IMR-90 (cell line): ENCODE data around the gene HOTAIR. TPM values are rescaled to one million over a fixed set of nuclear protein-coding genes. Genes with fewer than 3 reads are reported as not detected.

ENCODE experiments used
- ATAC-seq: fragments of 200-7000 bp; cut with Tn5 transposase; 2 replicates; pipeline ENCODE4 v1.9.1; 2020; ENCODE audit warnings: low read depth, mild to moderate bottlenecking, moderate library complexity
- BruUV-seq: library from RNA; stranded (reverse); fragments of 400-500 nt; replicated peaks from 2 replicates; lab custom pipeline; 2021; lab: Mats Ljungman, UMichigan
- CTCF ChIA-PET: fragments of 300-600 bp; formaldehyde crosslinking; extraction: SDS; loops from one replicate; lab custom pipeline; 2021; ENCODE audit warnings: antibody characterized with exemption; lab: Yijun Ruan, JAX
- POLR2A ChIA-PET: fragments of 300-600 bp; sonication (Branson Sonifier 250); formaldehyde crosslinking; loops from one replicate; lab custom pipeline; 2022; ENCODE audit warnings: antibody characterized with exemption; ENCODE audit not compliant: unreplicated experiment; lab: Charles Lee
- DNase-seq: peaks from one replicate; pipeline ENCODE4 v3.0.0; 2013
- H2AFZ ChIP-seq: replicated peaks from 2 replicates; pipeline ENCODE3; 2013; ENCODE audit warnings: low read length, mild to moderate bottlenecking; ENCODE audit not compliant: poor library complexity
- H2AK5ac ChIP-seq: 2 replicates; pipeline ENCODE4 v1.6.1; 2013; ENCODE audit warnings: low read depth, low read length, inconsistent platforms
- H2AK9ac ChIP-seq: replicated peaks from 2 replicates; pipeline ENCODE3; 2013; ENCODE audit warnings: mild to moderate bottlenecking, low read depth, low read length, moderate library complexity; ENCODE audit not compliant: poor library complexity
- H2BK120ac ChIP-seq: 2 replicates; pipeline ENCODE4 v1.6.1; 2013; ENCODE audit warnings: low read depth, low read length, inconsistent platforms
- H2BK15ac ChIP-seq: 3 replicates; pipeline ENCODE4 v1.6.1; 2013; ENCODE audit warnings: low read depth, low read length, inconsistent platforms
- H2BK20ac ChIP-seq: 2 replicates; pipeline ENCODE4 v1.6.1; 2013; ENCODE audit warnings: low read depth, mild to moderate bottlenecking, inconsistent platforms, low read length, moderate library complexity
- H2BK5ac ChIP-seq: 2 replicates; pipeline ENCODE4 v1.6.1; 2013; ENCODE audit warnings: mild to moderate bottlenecking, low read depth, low read length, inconsistent platforms; ENCODE audit not compliant: poor library complexity, severe bottlenecking
- H3K14ac ChIP-seq: replicated peaks from 2 replicates; pipeline ENCODE4 v1.6.1; 2013; ENCODE audit warnings: low read depth, low read length, inconsistent platforms
- H3K18ac ChIP-seq: 2 replicates; pipeline ENCODE4 v1.6.1; 2013; ENCODE audit warnings: low read depth, low read length, control low read depth
- H3K23ac ChIP-seq: 2 replicates; pipeline ENCODE4 v1.6.1; 2013; ENCODE audit warnings: low read depth, low read length, inconsistent platforms
- H3K27ac ChIP-seq: 2 replicates; pipeline ENCODE4 v1.5.1; 2013; ENCODE audit warnings: mild to moderate bottlenecking, control low read depth, low read length; ENCODE audit not compliant: insufficient read depth
- H3K27me3 ChIP-seq: 2 replicates; pipeline ENCODE4 v1.6.1; 2013; ENCODE audit warnings: low read length; ENCODE audit not compliant: control insufficient read depth, insufficient read depth
- H3K36me3 ChIP-seq: 2 replicates; pipeline ENCODE4 v1.6.1; 2013; ENCODE audit warnings: low read length, mixed read lengths; ENCODE audit not compliant: control insufficient read depth, insufficient read depth
- H3K4ac ChIP-seq: 2 replicates; pipeline ENCODE4 v1.6.1; 2013; ENCODE audit warnings: low read depth, low read length, inconsistent platforms
- H3K4me1 ChIP-seq: 2 replicates; pipeline ENCODE4 v1.6.1; 2013; ENCODE audit warnings: low read length, mixed read lengths; ENCODE audit not compliant: control insufficient read depth, insufficient read depth
- H3K4me2 ChIP-seq: 2 replicates; pipeline ENCODE4 v1.6.1; 2013; ENCODE audit warnings: low read depth, mild to moderate bottlenecking, control low read depth, low read length, moderate library complexity
- H3K4me3 ChIP-seq: 2 replicates; pipeline ENCODE4 v1.5.1; 2013; ENCODE audit warnings: low read depth, mild to moderate bottlenecking, control low read depth, low read length, moderate library complexity; ENCODE audit not compliant: insufficient read depth
- H3K56ac ChIP-seq: 2 replicates; pipeline ENCODE4 v1.6.1; 2013; ENCODE audit warnings: low read length, inconsistent platforms; ENCODE audit not compliant: insufficient read depth; ENCODE audit errors: extremely low read depth
- H3K79me1 ChIP-seq, 2 experiments: 2 replicates each; pipeline ENCODE4 v1.6.1; 2013; ENCODE audit warnings: low read length in 2 of 2, inconsistent platforms in 1 of 2, low read depth in 1 of 2
- H3K9ac ChIP-seq: 2 replicates; pipeline ENCODE4 v1.6.1; 2013; ENCODE audit warnings: low read depth, low read length, control low read depth
- H3K9me1 ChIP-seq: 2 replicates; pipeline ENCODE4 v1.6.1; 2013; ENCODE audit warnings: low read length, inconsistent platforms; ENCODE audit not compliant: insufficient read depth
- H3K9me3 ChIP-seq: 2 replicates; pipeline ENCODE4 v1.6.1; 2013; ENCODE audit warnings: low read length; ENCODE audit not compliant: control insufficient read depth, insufficient read depth
- H4K20me1 ChIP-seq: 2 replicates; pipeline ENCODE4 v1.6.1; 2013; ENCODE audit warnings: low read length, inconsistent platforms; ENCODE audit not compliant: insufficient read depth
- H4K5ac ChIP-seq: 2 replicates; pipeline ENCODE4 v1.6.1; 2013; ENCODE audit warnings: mild to moderate bottlenecking, low read depth, low read length, control low read depth
- H4K8ac ChIP-seq, 2 experiments: 2 replicates each; pipeline ENCODE4 v1.6.1; 2013; ENCODE audit warnings: low read depth in 2 of 2, low read length in 2 of 2, control low read depth in 1 of 2, inconsistent platforms in 1 of 2
- H4K91ac ChIP-seq: 2 replicates; pipeline ENCODE4 v1.6.1; 2013; ENCODE audit warnings: low read depth, low read length, inconsistent platforms; ENCODE audit not compliant: insufficient read depth
- BHLHE40 ChIP-seq: fragments of 150-350 bp; IDR thresholded peaks from 2 replicates; pipeline ENCODE4 v1.6.1; 2016; ENCODE audit warnings: mild to moderate bottlenecking, low read depth, low read length
- CEBPB ChIP-seq: IDR thresholded peaks from 2 replicates; pipeline ENCODE4 v1.6.1; 2012; ENCODE audit warnings: low read depth, low read length, improper control_type of control experiment
- ELK1 ChIP-seq: fragments of 150-350 bp; IDR thresholded peaks from 2 replicates; pipeline ENCODE4 v1.6.1; 2016; ENCODE audit warnings: low read depth, mild to moderate bottlenecking, low read length, moderate library complexity, borderline replicate concordance
- FOS ChIP-seq: fragments of 150-350 bp; IDR thresholded peaks from 2 replicates; pipeline ENCODE4 v1.6.1; 2016; ENCODE audit warnings: low read depth, low read length
- MAFK ChIP-seq: IDR thresholded peaks from 2 replicates; pipeline ENCODE4 v1.6.1; 2012; ENCODE audit warnings: low read depth, low read length, improper control_type of control experiment
- MAZ ChIP-seq: IDR thresholded peaks from 2 replicates; pipeline ENCODE4 v1.6.1; 2012; ENCODE audit warnings: low read depth, mild to moderate bottlenecking, low read length, improper control_type of control experiment, moderate library complexity, borderline replicate concordance
- MXI1 ChIP-seq: IDR thresholded peaks from 2 replicates; pipeline ENCODE4 v1.6.1; 2012; ENCODE audit warnings: low read depth, mild to moderate bottlenecking, low read length, moderate library complexity, borderline replicate concordance
- NFE2L2 ChIP-seq: fragments of 150-350 bp; IDR thresholded peaks from 2 replicates; pipeline ENCODE4 v1.6.1; 2016; ENCODE audit warnings: low read depth, mild to moderate bottlenecking, low read length
- POLR2A ChIP-seq: IDR thresholded peaks from 2 replicates; pipeline ENCODE4 v1.6.1; 2012; ENCODE audit warnings: mild to moderate bottlenecking, low read depth, low read length
- RAD21 ChIP-seq: IDR thresholded peaks from 2 replicates; pipeline ENCODE4 v1.6.1; 2012; ENCODE audit warnings: low read length, improper control_type of control experiment
- RCOR1 ChIP-seq: IDR thresholded peaks from 2 replicates; pipeline ENCODE4 v1.6.1; 2012; ENCODE audit warnings: mild to moderate bottlenecking, low read length, improper control_type of control experiment; ENCODE audit not compliant: insufficient replicate concordance
- RFX5 ChIP-seq: IDR thresholded peaks from 2 replicates; pipeline ENCODE4 v1.8.0; 2012; ENCODE audit warnings: low read depth, mild to moderate bottlenecking, low read length, moderate library complexity
- SMC3 ChIP-seq: fragments of 150-350 bp; IDR thresholded peaks from 2 replicates; pipeline ENCODE4 v1.6.1; 2016; ENCODE audit warnings: low read depth, mild to moderate bottlenecking, antibody characterized with exemption, low read length, moderate library complexity
- WGBS, 2 experiments: methylation state at CpG; one replicate each; pipeline versions ENCODE4 v1.1.5 to v1.1.7; 2013; ENCODE audit warnings: missing lambda C conversion rate in 2 of 2; ENCODE audit not compliant: insufficient read length in 1 of 2; ENCODE audit errors: extremely low coverage in 2 of 2; 5-methylcytosine and 5-hydroxymethylcytosine counted together
- dilution Hi-C: fragments of 300-500 bp; cut with HindIII; formaldehyde crosslinking; loops from one replicate; pipeline ENCODE4 v1.14.3; 2018; ENCODE audit warnings: low sequenced_read_pairs; ENCODE audit not compliant: unreplicated experiment
- in situ Hi-C: fragments of 300-500 bp; cut with MboI; formaldehyde crosslinking; loops from 3 replicates; pipeline ENCODE4 v1.14.3; 2019; ENCODE audit warnings: low sequenced_read_pairs, inconsistent platforms, mixed read lengths
- intact Hi-C: fragments of 100-400 bp; cut with micrococcal nuclease; formaldehyde crosslinking; loops from 2 replicates; pipeline ENCODE4 v1.10.0; 2022
- polyA plus RNA-seq, 3 experiments: library from polyadenylated mRNA; depleted of rRNA; stranded (reverse); fragments of >200 nt; gene quantifications; 2 replicates each; pipeline ENCODE4 v1.2.3, GENCODE V29; 2012; ENCODE audit warnings: low replicate concordance in 1 of 3
- total RNA-seq: library from RNA; depleted of rRNA; stranded (reverse); fragments of >200 nt; gene quantifications from 2 replicates; pipeline ENCODE4 v1.2.3, GENCODE V29; 2012
- TF ChIP-seq, protein P1 (sequence below): fragments of 150-350 bp; IDR thresholded peaks from 2 replicates; pipeline ENCODE4 v1.6.1; 2017; ENCODE audit warnings: mild to moderate bottlenecking, antibody characterized with exemption, low read length, low read depth
- TF ChIP-seq, protein P2 (sequence below): conservative IDR thresholded peaks from 2 replicates; pipeline ENCODE4 v1.5.1; 2012; ENCODE audit warnings: mild to moderate bottlenecking, low read depth, low read length, improper control_type of control experiment

Gene HOTAIR
- total and polyA plus RNA-seq, 2 of the 4 experiments (the other 2 are of a cell fraction), result not detected

DNA sequence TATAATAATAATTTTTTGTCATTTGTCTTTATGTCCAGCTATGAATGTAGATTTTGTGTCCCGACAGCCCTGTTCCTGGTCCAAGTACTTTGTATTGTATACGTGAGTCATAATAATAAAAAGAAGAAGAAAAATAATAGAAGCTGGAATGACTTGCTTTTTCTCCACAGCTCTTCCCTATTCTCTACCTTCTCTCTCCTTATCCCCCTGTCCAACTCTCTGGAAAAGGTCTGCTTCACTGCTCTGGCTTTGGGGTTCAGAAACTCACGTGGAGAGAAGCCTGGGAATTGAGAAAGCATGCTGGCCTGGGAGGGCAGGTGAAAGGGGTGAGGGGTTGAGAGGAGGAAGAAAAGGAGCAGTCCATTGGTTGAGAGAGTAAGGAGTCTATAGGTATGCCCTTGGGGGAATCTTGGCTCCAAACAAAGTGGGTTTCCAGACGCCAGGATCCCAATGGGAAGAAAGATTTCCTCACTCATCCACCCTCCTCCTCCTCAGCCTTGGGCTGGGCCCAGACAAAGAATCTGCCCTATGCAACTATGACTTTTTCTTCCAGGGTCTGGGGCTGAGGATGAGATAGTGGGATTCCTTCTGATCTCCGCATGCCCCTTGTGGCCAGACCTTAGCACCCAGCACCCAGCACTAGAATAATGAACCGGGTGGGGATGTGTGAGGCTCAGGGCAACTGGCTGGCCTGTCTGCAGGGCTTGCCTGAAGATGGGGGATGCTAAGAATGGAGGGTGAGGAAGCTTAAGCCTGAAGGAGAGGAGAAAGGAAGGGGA lies 38.1 kb upstream of the HOTAIR start:
- no CpG with 5 or more reads among the region's 6 CpGs for WGBS, 2 experiments
- peaks cover 4% of the 10 kb centered on the region for H3K9me3 ChIP-seq
- H2BK20ac ChIP-seq, result no peak overlapping the region
- DNase-seq, result no peak
- H4K20me1 ChIP-seq, result no peaks in the 10 kb centered on the region
- H3K14ac ChIP-seq, result no peak overlapping the region
- no TSS peak for BruUV-seq
- no peak overlapping the region for H2BK15ac ChIP-seq
- no peak overlapping the region for H3K4ac ChIP-seq
- H3K4me3 ChIP-seq, result no peak overlapping the region
- POLR2A ChIA-PET, result no interaction called here
- H3K23ac ChIP-seq, result no peak overlapping the region
- no peak overlapping the region for H3K9ac ChIP-seq
- in situ Hi-C loops (no loop called here), intact Hi-C loops (no loop called here), dilution Hi-C loops (no loop called here)
- no peaks in the 10 kb centered on the region for H3K79me1 ChIP-seq
- H3K18ac ChIP-seq, result no peak overlapping the region
- no peak overlapping the region for H4K5ac ChIP-seq
- no peak for TF ChIP-seq SMC3
- TF ChIP-seq, protein P1, sequence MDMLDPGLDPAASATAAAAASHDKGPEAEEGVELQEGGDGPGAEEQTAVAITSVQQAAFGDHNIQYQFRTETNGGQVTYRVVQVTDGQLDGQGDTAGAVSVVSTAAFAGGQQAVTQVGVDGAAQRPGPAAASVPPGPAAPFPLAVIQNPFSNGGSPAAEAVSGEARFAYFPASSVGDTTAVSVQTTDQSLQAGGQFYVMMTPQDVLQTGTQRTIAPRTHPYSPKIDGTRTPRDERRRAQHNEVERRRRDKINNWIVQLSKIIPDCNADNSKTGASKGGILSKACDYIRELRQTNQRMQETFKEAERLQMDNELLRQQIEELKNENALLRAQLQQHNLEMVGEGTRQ, result no peak
- no peak for TF ChIP-seq RAD21
- TF ChIP-seq, protein P2, sequence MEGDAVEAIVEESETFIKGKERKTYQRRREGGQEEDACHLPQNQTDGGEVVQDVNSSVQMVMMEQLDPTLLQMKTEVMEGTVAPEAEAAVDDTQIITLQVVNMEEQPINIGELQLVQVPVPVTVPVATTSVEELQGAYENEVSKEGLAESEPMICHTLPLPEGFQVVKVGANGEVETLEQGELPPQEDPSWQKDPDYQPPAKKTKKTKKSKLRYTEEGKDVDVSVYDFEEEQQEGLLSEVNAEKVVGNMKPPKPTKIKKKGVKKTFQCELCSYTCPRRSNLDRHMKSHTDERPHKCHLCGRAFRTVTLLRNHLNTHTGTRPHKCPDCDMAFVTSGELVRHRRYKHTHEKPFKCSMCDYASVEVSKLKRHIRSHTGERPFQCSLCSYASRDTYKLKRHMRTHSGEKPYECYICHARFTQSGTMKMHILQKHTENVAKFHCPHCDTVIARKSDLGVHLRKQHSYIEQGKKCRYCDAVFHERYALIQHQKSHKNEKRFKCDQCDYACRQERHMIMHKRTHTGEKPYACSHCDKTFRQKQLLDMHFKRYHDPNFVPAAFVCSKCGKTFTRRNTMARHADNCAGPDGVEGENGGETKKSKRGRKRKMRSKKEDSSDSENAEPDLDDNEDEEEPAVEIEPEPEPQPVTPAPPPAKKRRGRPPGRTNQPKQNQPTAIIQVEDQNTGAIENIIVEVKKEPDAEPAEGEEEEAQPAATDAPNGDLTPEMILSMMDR, result no peak
- no peak for TF ChIP-seq RCOR1
- TF ChIP-seq CEBPB, result no peak
- no peak for TF ChIP-seq MXI1
- no peak for TF ChIP-seq BHLHE40
- TF ChIP-seq NFE2L2, result no peak
- TF ChIP-seq MAFK, result no peak
- TF ChIP-seq ELK1, result no peak
- TF ChIP-seq MAZ, result no peak
- no peak for TF ChIP-seq FOS
- TF ChIP-seq POLR2A, result no peak
- no peak for TF ChIP-seq RFX5
- no peak overlapping the region for H4K8ac ChIP-seq
- CTCF ChIA-PET, result interaction anchor here (0.5 to 0.8 kb wide), 2 partner anchors 150 to 188 kb away, joined by 3 read pairs; no protein-coding TSS in a partner anchor
- ATAC-seq, result no peak
- H3K4me2 ChIP-seq, result no peak overlapping the region
- H2BK120ac ChIP-seq, result no peak overlapping the region
- H3K27me3 ChIP-seq, result peaks cover 89% of the 10 kb centered on the region
- no peak overlapping the region for H2BK5ac ChIP-seq
- no peak overlapping the region for H2AK9ac ChIP-seq
- H3K27ac ChIP-seq, result no peak overlapping the region
- no peaks in the 10 kb centered on the region for H3K9me1 ChIP-seq
- no peak overlapping the region for H4K91ac ChIP-seq
- no peak overlapping the region for H2AK5ac ChIP-seq
- no peaks in the 10 kb centered on the region for H3K4me1 ChIP-seq
- H2AFZ ChIP-seq, result no peak overlapping the region
- H3K36me3 ChIP-seq, result no peaks in the 10 kb centered on the region
- H3K56ac ChIP-seq, result no peak overlapping the region
